Spleen (tissue), 11 donors: ENCODE results near the gene MAPK11. TPM values are rescaled to one million over a fixed set of nuclear protein-coding genes. Genes with fewer than 3 reads are reported as not detected.
A peak's percentile ranks its signal among the peaks of the same experiment; 100 is the strongest.

ENCODE experiments used
- DNase-seq: peaks from one replicate; pipeline ENCODE4 v3.0.0-alpha.2; 2020
- H3K27ac ChIP-seq, 8 donors: fragments of 200-600 bp; sonication (generic) in 7 of 8; 1 replicate in 4 of 8; 2 replicates in 4 of 8; pipeline versions ENCODE4 v1.5.0 to v1.8.0; 2016 to 2021; ENCODE audit warnings: inconsistent platforms in 4 of 8, mild to moderate bottlenecking in 4 of 8, moderate library complexity in 1 of 8
- H3K27me3 ChIP-seq, 7 donors: fragments of 200-600 bp; sonication (generic) in 6 of 7; replicated peaks in 1 of 7; 1 replicate in 4 of 7; 2 replicates in 3 of 7; pipeline versions ENCODE4 v1.5.0 to v1.8.0; 2016 to 2021; ENCODE audit warnings: inconsistent platforms in 3 of 7, mild to moderate bottlenecking in 1 of 7
- H3K36me3 ChIP-seq, 6 donors: fragments of 200-600 bp; sonication (generic) in 5 of 6; 1 replicate in 4 of 6; 2 replicates in 2 of 6; pipeline versions ENCODE4 v1.5.0 to v1.8.0; 2016 to 2021; ENCODE audit warnings: inconsistent platforms in 2 of 6
- H3K4me1 ChIP-seq, 6 donors: fragments of 200-600 bp; sonication (generic) in 5 of 6; 1 replicate in 3 of 6; 2 replicates in 3 of 6; pipeline versions ENCODE4 v1.5.0 to v1.8.0; 2016 to 2021; ENCODE audit warnings: inconsistent platforms in 3 of 6
- H3K4me3 ChIP-seq, 8 donors: fragments of 200-600 bp; sonication (generic) in 7 of 8; 1 replicate in 4 of 8; 2 replicates in 4 of 8; pipeline versions ENCODE4 v1.5.0 to v1.8.0; 2016 to 2021; ENCODE audit warnings: inconsistent platforms in 4 of 8, mild to moderate bottlenecking in 4 of 8, moderate library complexity in 2 of 8
- H3K9me3 ChIP-seq, 8 donors: fragments of 200-600 bp; sonication (generic) in 7 of 8; 1 replicate in 4 of 8; 2 replicates in 4 of 8; pipeline versions ENCODE4 v1.5.0 to v1.8.0; 2016 to 2021; ENCODE audit warnings: inconsistent platforms in 4 of 8
- CTCF ChIP-seq, 11 experiments: fragments of 200-600 bp in 7 of 11; fragments of 450-650 bp in 4 of 11; sonication (generic) in 4 of 11; IDR thresholded peaks in 8 of 11; conservative IDR thresholded peaks in 3 of 11; 1 replicate in 7 of 11; 2 replicates in 4 of 11; pipeline versions ENCODE4 v1.4.0 to v1.8.0; 2016 to 2021; ENCODE audit warnings: antibody characterized with exemption in 11 of 11, inconsistent platforms in 4 of 11, mild to moderate bottlenecking in 1 of 11
- POLR2A ChIP-seq, 3 donors: fragments of 450-650 bp; IDR thresholded peaks; one replicate each; pipeline ENCODE4 v1.5.1; 2017; ENCODE audit warnings: antibody characterized with exemption in 3 of 3, mild to moderate bottlenecking in 1 of 3
- POLR2AphosphoS5 ChIP-seq, 3 donors: sonication (generic); formaldehyde crosslinking; IDR thresholded peaks; one replicate each; pipeline ENCODE4 v1.5.1; 2017; ENCODE audit warnings: antibody characterized with exemption in 3 of 3
- WGBS, 5 donors: extraction: QIAGEN DNeasy Blood & Tissue Kit in 3 of 5; methylation state at CpG; one replicate each; pipeline versions ENCODE4 v1.1.5 to v1.1.7; 2013 to 2018; 5-methylcytosine and 5-hydroxymethylcytosine counted together
- intact Hi-C: fragments of 100-400 bp; cut with DNase I; formaldehyde crosslinking; loops from one replicate; pipeline ENCODE4 v1.15.0; 2023; ENCODE audit warnings: low total_unique reads
- polyA plus RNA-seq, 3 donors: library from polyadenylated mRNA; stranded (reverse); fragments of 200-250 nt; gene quantifications; one replicate each; pipeline ENCODE4 v1.2.1, GENCODE V29; 2013
- total RNA-seq, 7 donors: library from RNA; depleted of rRNA in 3 of 7; stranded (reverse); fragments of >200 nt in 3 of 7; fragmentation: NEBNext Ultra II Directional in 4 of 7; extraction: Animal tissue kit (Norgen Biotek cat#: 25700) in 4 of 7; gene quantifications; one replicate each; pipeline versions ENCODE4 v1.1.0 to v1.2.1, GENCODE V29; 2016 to 2021
- donor health status: healthy with polysubstance abuse.
- donor health status: DM: no; HTN: no; CAD: no; lungs with moderate emphysema.
- donor health status: DM: no; HTN: no; CAD: no.
- donor health status: Bipolar disorder and iron deficiency.
- donor health status: healthy.
- donor health status: DM: no; HTN: no; CAD: no.
- donor health status: DM: yes; HTN: yes; CAD: no.

The MAPK11 gene
- total and polyA plus RNA-seq, 10 donors = 5.2 to 25.3 (median 11.3) TPM

GRCh38 chr22:50287731-50288130, 17.6 kb upstream of the MAPK11 start:
- intact Hi-C loops = no loop called here
- Histone ChIP-seq H3K36me3 (peaks cover 0 to 91% (median 58%) of the 10 kb centered on the region in 6 donors), H3K4me1 (peaks cover 18 to 82% (median 47%) of the 10 kb centered on the region in 6 donors), H3K27ac (peak overlapping the region in 2 of 8 donors; percentile 30 to 38), H3K9me3 (no peaks in the 10 kb centered on the region), H3K27me3 (peaks cover 0 to 51% (median 4%) of the 10 kb centered on the region in 7 donors), H3K4me3 (no peak overlapping the region)
- TF ChIP-seq POLR2AphosphoS5 (IDR thresholded peaks at IDR 0.05) (peak in 1 of 3 donors; percentile 8), CTCF (IDR thresholded peaks at IDR 0.05 in 8 of 11, conservative IDR thresholded peaks at IDR 0.05 in 3 of 11) (no peak), POLR2A (IDR thresholded peaks at IDR 0.05) (no peak)
- DNase-seq = no peak
- WGBS, 5 donors = 95 to 98% (median 97%) methylated on average over 6 to 31 of the region's 31 CpGs

- H3K36me3 ChIP-seq = peaks cover 0 to 96% (median 64%) of the 10 kb centered on the region in 6 donors
- H3K9me3 ChIP-seq = no peaks in the 10 kb centered on the region
- peaks cover 0 to 42% (median 0%) of the 10 kb centered on the region in 7 donors for H3K27me3 ChIP-seq
- intact Hi-C loops = no loop called here
- peak overlapping the region in 2 of 8 donors; percentile 30 to 38 for H3K27ac ChIP-seq
- no peak for DNase-seq
- peaks cover 11 to 82% (median 46%) of the 10 kb centered on the region in 6 donors for H3K4me1 ChIP-seq
- TF ChIP-seq CTCF (IDR thresholded peaks at IDR 0.05 in 8 of 11, conservative IDR thresholded peaks at IDR 0.05 in 3 of 11) (no peak), POLR2AphosphoS5 (IDR thresholded peaks at IDR 0.05) (peak in 2 of 3 donors; percentile 24 to 60), POLR2A (IDR thresholded peaks at IDR 0.05) (no peak)
- 88 to 94% (median 91%) methylated on average over 5 to 40 of the region's 40 CpGs for WGBS, 5 donors
- H3K4me3 ChIP-seq = no peak overlapping the region
Observed at GRCh38 chr22:50286701-50287318, 16.6 kb upstream of the MAPK11 start.

GRCh38 chr22:50286275-50286674, 16.1 kb upstream of the MAPK11 start:
- H3K9me3 ChIP-seq = no peaks in the 10 kb centered on the region
- no peak overlapping the region for H3K4me3 ChIP-seq
- TF ChIP-seq CTCF (IDR thresholded peaks at IDR 0.05 in 8 of 11, conservative IDR thresholded peaks at IDR 0.05 in 3 of 11) = no peak
- TF ChIP-seq POLR2AphosphoS5 (IDR thresholded peaks at IDR 0.05) = peak in 2 of 3 donors; percentile 21 to 24
- peaks cover 8 to 78% (median 42%) of the 10 kb centered on the region in 6 donors for H3K4me1 ChIP-seq
- 82 to 91% (median 88%) methylated on average over 17 to 21 of the region's 21 CpGs for whole genome bisulfite sequencing, 5 donors
- peaks cover 0 to 37% (median 0%) of the 10 kb centered on the region in 7 donors for H3K27me3 ChIP-seq
- H3K36me3 ChIP-seq = peaks cover 0 to 97% (median 70%) of the 10 kb centered on the region in 6 donors
- H3K27ac ChIP-seq = peak overlapping the region in 2 of 8 donors; percentile 30 to 40
- intact Hi-C loops = no loop called here
- no peak for DNase-seq

- peaks cover 0 to 97% (median 75%) of the 10 kb centered on the region in 6 donors for H3K36me3 ChIP-seq
- no peak overlapping the region for H3K4me3 ChIP-seq
- DNase-seq = no peak
- WGBS, 5 donors = 91 to 96% (median 95%) methylated on average over 21 to 34 of the region's 34 CpGs
- H3K9me3 ChIP-seq = no peaks in the 10 kb centered on the region
- peak overlapping the region in 2 of 8 donors; percentile 30 to 40 for H3K27ac ChIP-seq
- intact Hi-C loops = no loop called here
- H3K4me1 ChIP-seq = peaks cover 8 to 72% (median 36%) of the 10 kb centered on the region in 6 donors
- H3K27me3 ChIP-seq = peaks cover 0 to 31% (median 0%) of the 10 kb centered on the region in 7 donors
- TF ChIP-seq CTCF (IDR thresholded peaks at IDR 0.05 in 8 of 11, conservative IDR thresholded peaks at IDR 0.05 in 3 of 11) (no peak), POLR2A (IDR thresholded peaks at IDR 0.05) (no peak), POLR2AphosphoS5 (IDR thresholded peaks at IDR 0.05) (peak; percentile 7 to 62 (median 38))
Observed at GRCh38 chr22:50285568-50286229, 15.5 kb upstream of the MAPK11 start.
